Measurements from ENCODE around the gene MYORG. TPM values are rescaled to one million over a fixed set of nuclear protein-coding genes. Genes with fewer than 3 reads are reported as not detected.
"Not testable (repeated sequence)": the region's sequence is repeated elsewhere in the genome, so short reads cannot be mapped to it uniquely, and the experiment has no call there.

The MYORG gene
- total and polyA plus RNA-seq, 9 donors: 0.60 to 7.8 (median 1.2) TPM

- Histone ChIP-seq H3K27ac (no peak overlapping the region), H3K27me3 (no peaks in the 10 kb centered on the region), H3K4me3 (no peak overlapping the region), H3K9me3 (no peaks in the 10 kb centered on the region), H3K36me3 (no peaks in the 10 kb centered on the region), H3K4me1 (ENCODE audit: insufficient read depth) (no peaks in the 10 kb centered on the region)
- 73 to 81% (median 77%) methylated on average over 5 of the region's 5 CpGs for WGBS, 3 donors
- TF ChIP-seq, protein P1, sequence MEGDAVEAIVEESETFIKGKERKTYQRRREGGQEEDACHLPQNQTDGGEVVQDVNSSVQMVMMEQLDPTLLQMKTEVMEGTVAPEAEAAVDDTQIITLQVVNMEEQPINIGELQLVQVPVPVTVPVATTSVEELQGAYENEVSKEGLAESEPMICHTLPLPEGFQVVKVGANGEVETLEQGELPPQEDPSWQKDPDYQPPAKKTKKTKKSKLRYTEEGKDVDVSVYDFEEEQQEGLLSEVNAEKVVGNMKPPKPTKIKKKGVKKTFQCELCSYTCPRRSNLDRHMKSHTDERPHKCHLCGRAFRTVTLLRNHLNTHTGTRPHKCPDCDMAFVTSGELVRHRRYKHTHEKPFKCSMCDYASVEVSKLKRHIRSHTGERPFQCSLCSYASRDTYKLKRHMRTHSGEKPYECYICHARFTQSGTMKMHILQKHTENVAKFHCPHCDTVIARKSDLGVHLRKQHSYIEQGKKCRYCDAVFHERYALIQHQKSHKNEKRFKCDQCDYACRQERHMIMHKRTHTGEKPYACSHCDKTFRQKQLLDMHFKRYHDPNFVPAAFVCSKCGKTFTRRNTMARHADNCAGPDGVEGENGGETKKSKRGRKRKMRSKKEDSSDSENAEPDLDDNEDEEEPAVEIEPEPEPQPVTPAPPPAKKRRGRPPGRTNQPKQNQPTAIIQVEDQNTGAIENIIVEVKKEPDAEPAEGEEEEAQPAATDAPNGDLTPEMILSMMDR (IDR thresholded peaks at IDR 0.05): no peak
- no peak for TF ChIP-seq EP300 (IDR thresholded peaks at IDR 0.05)
- no peak for TF ChIP-seq POLR2A (IDR thresholded peaks at IDR 0.05)
- peak; percentile 21 to 73 (median 58) for DNase-seq
- intact Hi-C loops (cut with DNase I): no loop called here
Observed at GRCh38 chr9:34343090-34343489, 33.6 kb downstream of the MYORG start.

DNA sequence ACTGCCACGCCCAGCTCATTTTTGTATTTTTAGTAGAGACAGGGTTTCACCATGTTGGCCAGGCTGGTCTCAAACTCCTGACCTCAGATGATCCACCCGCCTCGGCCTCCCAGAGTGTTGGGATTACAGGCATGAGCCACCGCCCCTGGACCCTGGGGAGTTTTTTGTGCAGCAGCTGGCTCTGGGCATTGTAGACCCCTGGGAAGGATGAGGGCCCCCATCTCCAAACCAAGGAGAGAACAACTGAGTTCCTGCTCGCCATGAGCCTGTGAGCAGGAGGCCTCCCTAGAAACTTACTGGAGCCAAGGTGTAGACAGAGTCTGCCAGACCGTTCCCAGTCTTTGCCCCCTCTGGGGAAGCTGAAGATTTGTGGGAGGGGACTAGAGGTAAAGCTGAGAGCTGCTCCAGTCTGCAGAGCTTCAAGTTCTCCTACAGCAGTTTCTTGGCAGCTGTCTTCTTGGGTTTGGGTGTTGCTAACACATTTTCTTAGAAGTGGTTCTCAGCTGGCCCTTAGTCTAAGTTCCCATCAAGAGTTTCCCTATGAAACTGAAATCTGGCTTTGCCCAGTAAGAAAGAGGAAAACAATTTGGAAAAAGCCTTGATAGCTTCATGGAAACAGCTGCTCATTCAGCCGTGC lies 34.9 kb downstream of the MYORG start:
- intact Hi-C loops (cut with DNase I): no loop called here
- H3K4me3 ChIP-seq: no peak overlapping the region
- H3K36me3 ChIP-seq: no peaks in the 10 kb centered on the region
- H3K27me3 ChIP-seq: no peaks in the 10 kb centered on the region
- WGBS, 3 donors: 78 to 89% (median 83%) methylated on average over 7 of the region's 7 CpGs
- H3K4me1 ChIP-seq (ENCODE audit: insufficient read depth): no peaks in the 10 kb centered on the region
- H3K27ac ChIP-seq: no peak overlapping the region
- TF ChIP-seq POLR2A (IDR thresholded peaks at IDR 0.05) (no peak), EP300 (IDR thresholded peaks at IDR 0.05) (no peak)
- TF ChIP-seq, protein P1 (IDR thresholded peaks at IDR 0.05): no peak
- no peaks in the 10 kb centered on the region for H3K9me3 ChIP-seq
- DNase-seq: no peak

DNA sequence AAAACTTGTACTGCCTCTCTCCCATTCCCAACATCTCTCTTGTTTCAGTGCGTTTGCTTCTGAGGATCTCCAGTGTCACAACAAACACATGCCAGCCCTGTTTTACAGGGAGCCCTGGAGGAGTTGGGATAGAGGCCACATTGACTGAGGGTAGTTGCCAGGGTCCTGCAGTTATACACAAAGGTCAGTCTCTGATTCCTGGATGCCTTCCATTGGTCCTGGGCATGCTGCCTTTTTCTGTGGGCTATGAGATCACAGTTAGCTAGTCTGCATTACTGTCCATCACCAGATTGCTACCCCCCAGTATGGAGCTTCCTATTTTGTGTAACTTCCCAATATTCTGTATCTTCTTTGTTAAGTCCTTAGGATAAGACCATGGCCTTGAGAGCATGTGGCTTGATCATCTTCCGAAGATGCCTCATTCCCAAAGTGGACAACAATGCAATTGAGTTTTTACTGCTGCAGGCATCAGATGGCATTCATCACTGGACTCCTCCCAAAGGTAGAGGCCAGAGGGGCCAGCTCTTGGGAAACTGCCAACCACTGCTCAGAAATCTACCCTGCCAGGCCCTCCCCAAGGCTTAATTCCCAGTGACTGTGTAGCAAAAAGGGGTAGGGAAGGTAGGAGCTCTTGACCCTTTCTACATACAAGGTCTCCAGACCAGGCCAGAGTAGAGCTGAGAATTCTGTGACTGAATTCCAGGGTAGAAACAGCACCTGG lies 37.9 kb downstream of the MYORG start:
- Histone ChIP-seq H3K9me3 (no peaks in the 10 kb centered on the region), H3K27me3 (no peaks in the 10 kb centered on the region), H3K4me1 (ENCODE audit: insufficient read depth) (no peaks in the 10 kb centered on the region), H3K27ac (no peak overlapping the region), H3K36me3 (no peaks in the 10 kb centered on the region), H3K4me3 (no peak overlapping the region)
- no peak for DNase-seq
- intact Hi-C loops (cut with DNase I): loop anchor here in 2 of 4 donors (10.0 kb wide), 1 partner anchor 266 kb away; no protein-coding TSS in a partner anchor
- 68 to 77% (median 70%) methylated on average over 2 of the region's 2 CpGs for WGBS, 3 donors
- TF ChIP-seq POLR2A (IDR thresholded peaks at IDR 0.05): no peak
- TF ChIP-seq, protein P1 (IDR thresholded peaks at IDR 0.05): no peak
- TF ChIP-seq EP300 (IDR thresholded peaks at IDR 0.05): no peak

GRCh38 chr9:34338079-34338478 lies 38.6 kb downstream of the MYORG start:
- H3K4me3 ChIP-seq; H3K36me3 ChIP-seq; H3K27ac ChIP-seq; DNase-seq; H3K27me3 ChIP-seq; H3K9me3 ChIP-seq; H3K4me1 ChIP-seq (ENCODE audit: insufficient read depth): not testable (repeated sequence)
- intact Hi-C loops (cut with DNase I): loop anchor here in 2 of 4 donors (10.0 kb wide), 1 partner anchor 267 kb away; no protein-coding TSS in a partner anchor

DNA sequence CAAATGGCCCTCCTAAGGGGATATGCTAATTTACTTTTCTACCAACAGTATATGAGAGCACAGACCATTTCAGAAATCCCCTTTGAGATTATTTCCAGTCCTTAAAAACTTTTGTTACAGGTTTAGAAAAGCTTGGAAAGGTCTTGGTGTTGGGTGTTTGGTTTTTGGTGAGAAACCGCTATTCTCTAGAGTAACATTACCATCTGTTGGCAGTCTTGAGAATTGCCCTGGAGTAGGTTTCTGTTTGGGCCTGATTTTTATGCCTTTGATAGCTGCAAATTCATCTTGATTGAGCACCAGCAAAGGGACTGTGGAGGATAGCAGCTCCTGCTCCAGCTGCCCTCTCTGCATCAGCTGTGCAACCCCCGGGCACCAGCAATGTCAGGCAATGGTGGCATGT lies 39.3 kb downstream of the MYORG start:
- no peaks in the 10 kb centered on the region for H3K4me1 ChIP-seq (ENCODE audit: insufficient read depth)
- no peaks in the 10 kb centered on the region for H3K36me3 ChIP-seq
- WGBS, 3 donors: 84 to 94% (median 88%) methylated on average over 2 of the region's 2 CpGs
- no peak for DNase-seq
- no peak overlapping the region for H3K27ac ChIP-seq
- no peaks in the 10 kb centered on the region for H3K27me3 ChIP-seq
- intact Hi-C loops (cut with DNase I): loop anchor here in 2 of 4 donors (10.0 kb wide), 1 partner anchor 267 kb away; no protein-coding TSS in a partner anchor
- no peaks in the 10 kb centered on the region for H3K9me3 ChIP-seq
- TF ChIP-seq, protein P1 (IDR thresholded peaks at IDR 0.05): no peak
- no peak for TF ChIP-seq POLR2A (IDR thresholded peaks at IDR 0.05)
- H3K4me3 ChIP-seq: no peak overlapping the region
